Mesothelial cell of epicardium (in vitro differentiated cells): ENCODE data around the gene GPR139. TPM values are rescaled to one million over a fixed set of nuclear protein-coding genes. Genes with fewer than 3 reads are reported as not detected.

Source experiments
- DNase-seq, 2 experiments: peaks; one replicate each; pipeline ENCODE4 v3.0.0; 2021; ENCODE audit warnings: low spot score in 2 of 2; ENCODE audit not compliant: unreplicated experiment in 2 of 2
- H3K27ac Mint-ChIP-seq: 2 replicates; pipeline ENCODE4 v1.8.0; 2021; ENCODE audit warnings: mixed read lengths
- H3K27me3 Mint-ChIP-seq: 2 replicates; pipeline ENCODE4 v1.8.0; 2021; ENCODE audit warnings: low read depth, mixed read lengths
- H3K36me3 Mint-ChIP-seq: 2 replicates; pipeline ENCODE4 v1.8.0; 2021; ENCODE audit warnings: mixed read lengths
- H3K4me1 Mint-ChIP-seq: 2 replicates; pipeline ENCODE4 v1.8.0; 2021; ENCODE audit warnings: mixed read lengths
- H3K4me3 Mint-ChIP-seq: 2 replicates; pipeline ENCODE4 v1.8.0; 2021; ENCODE audit warnings: mild to moderate bottlenecking, moderate library complexity, mixed read lengths
- H3K9me3 Mint-ChIP-seq: 2 replicates; pipeline ENCODE4 v1.8.0; 2021; ENCODE audit warnings: mixed read lengths
- total RNA-seq: library from RNA; stranded (reverse); gene quantifications from 3 replicates; pipeline ENCODE4 v1.2.1, GENCODE V29; 2021
- TF ChIP-seq, protein P1 (sequence below): fragments of 200-600 bp; sonication (generic); IDR thresholded peaks from one replicate; pipeline ENCODE4 v1.5.0; 2021; ENCODE audit warnings: antibody characterized with exemption; ENCODE audit not compliant: unreplicated experiment

Gene GPR139
- total RNA-seq, 1 donor from 2014 or later = not detected

DNA sequence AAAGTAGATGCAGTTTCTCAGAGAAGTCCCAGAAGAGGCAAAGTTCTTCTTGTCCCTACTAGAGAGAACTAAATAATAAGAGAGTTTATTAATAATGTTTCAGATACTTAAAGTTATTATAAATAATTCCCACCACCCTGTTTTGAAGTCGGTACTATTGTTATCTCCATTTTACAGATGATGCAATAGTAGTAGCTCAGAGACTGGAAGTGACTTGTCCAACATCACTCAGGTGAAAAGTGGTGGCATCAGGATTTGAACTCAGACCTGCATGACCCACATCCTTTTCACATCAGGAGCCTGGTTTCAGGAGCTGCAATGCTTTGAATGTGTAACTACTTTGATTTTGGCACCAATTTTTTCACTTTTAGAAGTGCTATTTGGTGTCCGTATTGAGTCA is 52.7 kb downstream of the GPR139 start:
- no peak overlapping the region for H3K4me3 Mint-ChIP-seq
- no peaks in the 10 kb centered on the region for H3K4me1 Mint-ChIP-seq
- no peaks in the 10 kb centered on the region for H3K36me3 Mint-ChIP-seq

DNA sequence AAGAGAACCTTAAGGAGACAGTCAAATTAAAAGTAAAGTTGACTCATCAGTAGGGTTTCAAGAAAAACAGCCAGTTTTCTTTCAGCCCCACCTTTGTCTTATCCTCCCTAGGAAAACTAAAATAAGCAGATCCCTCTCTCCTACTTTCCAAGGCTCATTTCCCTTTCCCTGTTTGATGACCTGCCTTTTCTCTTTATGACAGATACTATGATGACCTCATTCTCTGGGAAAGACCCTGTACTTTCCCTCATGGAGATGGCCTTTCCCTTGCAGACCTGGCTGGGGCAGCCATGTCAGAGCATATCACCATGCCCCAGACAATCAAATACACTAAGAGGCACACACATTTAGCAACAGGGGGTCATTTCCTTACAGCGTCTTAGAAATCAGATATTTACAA is 53.6 kb downstream of the GPR139 start:
- no peaks in the 10 kb centered on the region for H3K4me1 Mint-ChIP-seq
- no peak overlapping the region for H3K4me3 Mint-ChIP-seq
- H3K9me3 Mint-ChIP-seq = peaks cover 3% of the 10 kb centered on the region
- DNase-seq = no peak
- H3K27ac Mint-ChIP-seq = no peak overlapping the region
- TF ChIP-seq, protein P1, sequence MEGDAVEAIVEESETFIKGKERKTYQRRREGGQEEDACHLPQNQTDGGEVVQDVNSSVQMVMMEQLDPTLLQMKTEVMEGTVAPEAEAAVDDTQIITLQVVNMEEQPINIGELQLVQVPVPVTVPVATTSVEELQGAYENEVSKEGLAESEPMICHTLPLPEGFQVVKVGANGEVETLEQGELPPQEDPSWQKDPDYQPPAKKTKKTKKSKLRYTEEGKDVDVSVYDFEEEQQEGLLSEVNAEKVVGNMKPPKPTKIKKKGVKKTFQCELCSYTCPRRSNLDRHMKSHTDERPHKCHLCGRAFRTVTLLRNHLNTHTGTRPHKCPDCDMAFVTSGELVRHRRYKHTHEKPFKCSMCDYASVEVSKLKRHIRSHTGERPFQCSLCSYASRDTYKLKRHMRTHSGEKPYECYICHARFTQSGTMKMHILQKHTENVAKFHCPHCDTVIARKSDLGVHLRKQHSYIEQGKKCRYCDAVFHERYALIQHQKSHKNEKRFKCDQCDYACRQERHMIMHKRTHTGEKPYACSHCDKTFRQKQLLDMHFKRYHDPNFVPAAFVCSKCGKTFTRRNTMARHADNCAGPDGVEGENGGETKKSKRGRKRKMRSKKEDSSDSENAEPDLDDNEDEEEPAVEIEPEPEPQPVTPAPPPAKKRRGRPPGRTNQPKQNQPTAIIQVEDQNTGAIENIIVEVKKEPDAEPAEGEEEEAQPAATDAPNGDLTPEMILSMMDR = no peak
- H3K36me3 Mint-ChIP-seq = no peaks in the 10 kb centered on the region
- no peaks in the 10 kb centered on the region for H3K27me3 Mint-ChIP-seq

More for the DNA sequence above, 52.7 kb downstream of the GPR139 start:
- Mint-ChIP-seq H3K27ac (no peak overlapping the region), H3K9me3 (peaks cover 3% of the 10 kb centered on the region), H3K27me3 (no peaks in the 10 kb centered on the region)
- DNase-seq = no peak
- TF ChIP-seq, protein P1 = no peak

DNA sequence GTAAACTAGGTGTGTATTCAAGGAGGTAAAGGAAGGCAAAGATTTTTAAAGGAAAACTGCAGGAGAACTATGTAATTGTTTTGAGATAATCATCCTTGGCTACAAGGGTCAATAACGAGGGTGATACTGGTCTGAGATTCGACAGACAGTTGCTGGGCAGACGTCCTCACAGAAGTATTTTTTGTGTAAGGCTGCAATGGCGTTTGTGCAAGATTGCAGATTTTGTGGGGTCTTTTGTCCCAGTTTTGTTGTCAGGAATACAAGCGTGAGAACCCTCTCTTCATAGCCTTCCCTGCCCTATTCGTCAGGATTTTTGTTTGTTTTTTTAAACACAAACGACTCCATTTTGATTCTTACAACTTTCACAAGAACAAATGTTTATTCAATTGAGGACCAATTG is 57.5 kb downstream of the GPR139 start:
- no peak for DNase-seq
- H3K27me3 Mint-ChIP-seq = no peaks in the 10 kb centered on the region
- H3K36me3 Mint-ChIP-seq = no peaks in the 10 kb centered on the region
- TF ChIP-seq, protein P1 = no peak
- no peak overlapping the region for H3K27ac Mint-ChIP-seq
- no peak overlapping the region for H3K4me3 Mint-ChIP-seq
- peaks cover 3% of the 10 kb centered on the region for H3K9me3 Mint-ChIP-seq
- H3K4me1 Mint-ChIP-seq = no peaks in the 10 kb centered on the region

DNA sequence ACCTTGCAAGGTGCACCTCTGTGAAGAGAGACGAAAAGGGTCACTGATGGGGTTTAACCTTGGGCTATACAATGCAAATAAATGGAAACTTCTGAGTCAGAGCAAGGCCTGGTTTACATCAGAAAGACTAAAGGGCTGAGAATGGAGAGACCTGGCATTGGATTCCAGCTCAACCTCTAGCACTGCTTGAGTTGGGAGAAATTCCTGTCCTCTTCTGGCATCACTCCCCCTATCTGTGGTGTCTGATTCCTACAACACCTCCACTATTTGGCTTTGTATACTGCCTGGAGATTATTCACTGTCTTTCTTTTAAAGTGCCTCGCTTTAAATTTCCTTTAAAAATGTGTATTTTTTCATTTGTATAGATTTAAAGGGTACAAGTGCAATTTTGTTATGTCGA is 68.8 kb downstream of the GPR139 start:
- Mint-ChIP-seq H3K27me3 (peaks cover 12% of the 10 kb centered on the region), H3K9me3 (no peaks in the 10 kb centered on the region), H3K36me3 (no peaks in the 10 kb centered on the region)

DNA sequence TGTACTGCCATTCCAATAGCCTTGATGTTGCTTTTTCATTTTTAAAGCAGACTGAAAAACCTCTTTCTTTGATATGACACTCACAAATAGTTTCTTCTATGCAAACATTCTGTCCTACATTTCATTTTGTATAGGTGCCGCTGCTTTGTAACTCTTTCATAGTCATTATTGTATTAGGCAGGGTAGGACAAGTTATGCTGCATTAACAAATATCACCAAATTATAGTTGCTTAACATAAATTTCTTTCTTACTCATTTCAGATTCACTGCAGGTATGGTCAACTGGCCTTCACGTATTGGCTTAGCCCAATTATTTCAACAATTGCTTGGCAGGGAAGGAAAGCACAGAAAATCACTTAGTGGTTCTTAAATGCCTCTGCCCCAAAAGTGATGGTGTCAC is 70.8 kb downstream of the GPR139 start:
- Mint-ChIP-seq H3K36me3 (no peaks in the 10 kb centered on the region), H3K27me3 (peaks cover 7% of the 10 kb centered on the region), H3K4me3 (no peak overlapping the region), H3K9me3 (no peaks in the 10 kb centered on the region), H3K4me1 (no peaks in the 10 kb centered on the region), H3K27ac (no peak overlapping the region)
- DNase-seq = no peak
- TF ChIP-seq, protein P1 = no peak

More for the DNA sequence above, 68.8 kb downstream of the GPR139 start:
- Mint-ChIP-seq H3K27ac (no peak overlapping the region), H3K4me3 (no peak overlapping the region), H3K4me1 (no peaks in the 10 kb centered on the region)
- TF ChIP-seq, protein P1 = peak; percentile 28
- DNase-seq = no peak
